CD4-positive, alpha-beta T cell treated with Interleukin-21 for 1 hour (primary cell): ENCODE results near the gene SLC9C2.
"Not testable (repeated sequence)": the region's sequence is repeated elsewhere in the genome, so short reads cannot be mapped to it uniquely, and the experiment has no call there.

ENCODE experiments used
- DNase-seq: peaks from one replicate; pipeline ENCODE4 v3.0.0-alpha.2; 2020

Gene SLC9C2

GRCh38 chr1:173482683-173483082, 120.2 kb downstream of the SLC9C2 start:
- DNase-seq = no peak

- no peak for DNase-seq
Measured at GRCh38 chr1:173481195-173481772, 121.6 kb downstream of the SLC9C2 start.

- DNase-seq = no peak
Measured at GRCh38 chr1:173479649-173480048, 123.2 kb downstream of the SLC9C2 start.

- DNase-seq = no peak
Measured at GRCh38 chr1:173478094-173478674, 124.7 kb downstream of the SLC9C2 start.

GRCh38 chr1:173477286-173478093, 125.4 kb downstream of the SLC9C2 start, which contains the start of gene PRDX6:
PRDX6 (plus strand) TSS chr1:173477335; CDS start chr1:173477398, 63 bp downstream.
- DNase-seq = no peak

GRCh38 chr1:173476665-173477285, 126.1 kb downstream of the SLC9C2 start:
- DNase-seq = peak; percentile 89

GRCh38 chr1:173476197-173476664, 126.6 kb downstream of the SLC9C2 start:
- no peak for DNase-seq

- DNase-seq = no peak
Measured at GRCh38 chr1:173475564-173476196, 127.2 kb downstream of the SLC9C2 start.

GRCh38 chr1:173474780-173475421, 128.0 kb downstream of the SLC9C2 start:
- DNase-seq = not testable (repeated sequence)

- no peak for DNase-seq
Measured at GRCh38 chr1:173474097-173474779, 128.6 kb downstream of the SLC9C2 start.

- DNase-seq = no peak
Measured at GRCh38 chr1:173473599-173474011, 129.3 kb downstream of the SLC9C2 start.

GRCh38 chr1:173470608-173471007, 132.3 kb downstream of the SLC9C2 start:
- DNase-seq = no peak

- DNase-seq = no peak
Measured at GRCh38 chr1:173469656-173470055, 133.2 kb downstream of the SLC9C2 start.

GRCh38 chr1:173467426-173467825, 135.4 kb downstream of the SLC9C2 start:
- DNase-seq = no peak

GRCh38 chr1:173464185-173464584, 138.7 kb downstream of the SLC9C2 start:
- not testable (repeated sequence) for DNase-seq

GRCh38 chr1:173462666-173463065, 140.2 kb downstream of the SLC9C2 start:
- DNase-seq = not testable (repeated sequence)

GRCh38 chr1:173459885-173460284, 143.0 kb downstream of the SLC9C2 start:
- no peak for DNase-seq

GRCh38 chr1:173454966-173455524, 147.8 kb downstream of the SLC9C2 start:
- DNase-seq = no peak

GRCh38 chr1:173453982-173454381, 148.9 kb downstream of the SLC9C2 start:
- no peak for DNase-seq

- no peak for DNase-seq
Measured at GRCh38 chr1:173451981-173452380, 150.9 kb downstream of the SLC9C2 start.
